CD4-positive, alpha-beta T cell treated with Interleukin-15 for 1 hour (primary cell): ENCODE measurements around the gene CCDC47.

ENCODE experiments used
- DNase-seq: peaks from one replicate; pipeline ENCODE4 v3.0.0-alpha.2; 2020

The CCDC47 gene

DNA sequence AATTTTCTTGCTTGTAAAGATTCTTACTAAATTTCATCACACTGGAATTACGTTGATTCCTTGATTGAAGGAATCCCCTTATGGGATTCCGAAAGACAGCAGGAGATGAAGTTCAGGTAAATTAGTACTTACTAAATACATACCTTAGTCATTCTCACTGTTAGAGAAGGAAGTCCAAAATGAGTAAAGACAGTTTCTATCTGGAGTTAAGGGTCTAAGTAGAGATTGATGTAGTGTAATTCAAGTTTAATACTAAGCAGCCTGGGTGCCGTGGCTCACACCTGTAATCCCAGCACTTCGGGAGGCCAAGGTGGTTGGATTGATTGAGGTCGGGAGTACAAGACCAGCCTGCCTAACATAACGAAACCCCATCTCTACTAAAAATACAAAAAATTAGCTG lies 10.1 kb upstream of the CCDC47 start:
- no peak for DNase-seq

DNA sequence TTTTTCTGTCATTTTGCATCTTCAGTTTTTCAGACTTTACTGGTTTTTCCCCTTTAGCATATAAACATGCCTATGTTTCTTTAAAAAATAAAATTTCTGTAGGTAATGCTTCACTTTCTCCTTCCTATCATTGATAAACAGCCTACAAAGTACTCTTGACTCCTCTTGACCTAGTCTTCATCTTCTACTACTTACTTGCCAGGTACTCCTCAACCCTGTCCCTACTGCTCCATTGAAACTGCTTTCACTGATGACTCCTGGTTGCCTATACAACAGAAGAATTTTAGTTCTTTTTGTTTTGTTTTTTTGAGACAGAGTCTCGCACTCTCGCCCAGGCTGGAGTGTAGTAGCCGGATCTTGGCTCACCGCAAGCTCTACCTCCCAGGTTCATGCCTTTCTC lies 7.5 kb upstream of the CCDC47 start:
- no peak for DNase-seq

DNA sequence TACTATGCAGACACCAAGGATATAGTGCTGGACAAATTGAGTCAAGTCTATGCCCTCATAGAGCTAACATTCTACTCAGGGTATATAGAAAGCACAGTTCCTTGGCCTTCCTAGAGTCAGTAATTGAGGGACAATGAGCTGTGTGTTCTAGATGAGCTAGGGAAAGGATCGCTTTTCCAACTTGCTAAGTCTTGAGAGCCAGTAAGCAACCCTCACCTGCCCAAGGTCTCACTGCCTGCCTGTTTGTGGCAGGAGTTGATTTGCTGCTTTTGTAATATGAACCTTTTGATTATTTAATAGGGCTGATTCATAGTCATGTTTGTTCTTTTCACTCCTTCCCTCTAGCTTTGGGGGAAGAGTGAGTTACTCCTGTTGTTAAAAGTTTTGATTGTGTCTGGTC lies 7.1 kb upstream of the CCDC47 start:
- DNase-seq, result no peak

DNA sequence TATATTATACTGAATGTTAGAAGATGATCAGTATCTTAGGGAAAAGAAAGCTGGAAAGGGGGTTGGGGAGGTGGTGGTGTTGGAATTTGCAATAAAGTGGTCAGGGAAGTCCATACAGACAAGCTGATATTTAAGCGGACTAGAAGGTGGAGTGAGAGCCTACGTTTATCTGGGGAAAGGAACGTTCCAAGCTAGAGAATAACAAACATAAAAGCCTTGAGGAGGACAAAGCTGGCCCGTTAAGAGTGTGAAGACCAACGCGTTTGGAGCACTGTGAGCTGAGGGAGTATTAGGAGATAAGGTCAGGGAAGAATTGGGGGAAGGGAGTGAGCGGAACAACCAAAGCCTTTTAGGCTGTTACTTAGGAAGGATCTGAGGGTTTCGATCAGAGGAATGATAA lies 2.0 kb upstream of the CCDC47 start:
- no peak for DNase-seq

DNA sequence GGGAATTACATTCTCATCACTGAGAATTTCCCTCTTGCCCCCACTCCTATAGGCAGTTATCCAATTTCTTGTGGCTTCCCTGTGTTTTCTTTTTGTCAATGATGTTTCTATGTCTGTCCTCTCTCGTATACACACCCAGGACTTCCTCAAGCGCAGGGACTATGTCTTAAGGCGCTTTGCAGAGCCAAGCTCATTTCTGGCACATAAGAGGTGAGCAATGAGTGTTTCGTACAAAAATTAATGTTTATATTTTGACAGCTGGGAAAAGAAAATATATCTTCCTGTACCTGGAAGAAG lies 1.5 kb upstream of the CCDC47 start:
- no peak for DNase-seq

DNA sequence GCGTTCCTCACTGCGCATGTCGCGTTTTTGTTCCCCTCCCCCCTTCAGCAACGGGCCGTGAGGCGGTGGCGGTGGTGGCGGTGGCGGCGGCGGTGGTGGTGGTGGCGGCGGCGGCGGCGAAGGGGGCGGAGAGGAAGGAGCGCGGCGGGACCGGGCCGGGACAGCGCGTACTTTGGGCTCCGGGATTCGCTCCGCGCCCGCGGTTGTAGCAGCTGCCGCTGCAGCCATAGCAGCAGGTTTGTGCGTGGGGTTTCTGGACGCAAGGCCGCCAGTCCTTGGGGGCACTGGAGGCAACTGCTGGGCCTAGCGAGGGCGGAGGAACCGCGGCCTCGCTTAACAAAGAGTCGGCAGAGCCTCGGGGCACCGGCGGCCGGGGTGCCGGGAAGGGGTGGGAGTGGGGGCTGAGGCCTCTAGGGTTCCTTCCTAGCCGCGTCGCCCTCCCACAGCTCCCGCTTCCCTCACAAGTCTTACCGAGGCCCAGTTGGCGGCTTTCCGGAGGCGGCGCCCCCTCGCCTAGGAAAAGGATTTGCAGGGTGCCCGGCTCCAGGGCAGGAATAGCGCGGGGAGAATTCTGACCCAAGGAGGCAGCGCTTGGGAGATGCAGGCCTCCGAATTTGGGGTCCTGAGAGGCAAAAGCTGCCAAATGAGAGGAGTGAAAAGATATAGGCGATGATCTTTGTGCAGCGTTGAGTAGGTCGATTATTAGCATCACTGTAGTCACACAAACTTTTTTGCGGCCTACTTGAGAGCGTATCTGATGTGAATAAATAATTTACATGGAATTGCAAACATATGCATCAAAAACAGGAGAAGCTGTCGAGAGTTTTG lies 958 bp upstream of the CCDC47 start, which contains the start of gene DDX42:
TSS of gene DDX42 (plus strand) at position 30 of the 828 bp plus-strand sequence. CDS start 12,880 bp downstream, outside the sequence.
- DNase-seq, result no peak

GRCh38 chr17:63772801-63773271 lies 561 bp downstream of the CCDC47 start:
- DNase-seq, result no peak

GRCh38 chr17:63768433-63768832 lies 5.0 kb downstream of the CCDC47 start:
- no peak for DNase-seq

DNA sequence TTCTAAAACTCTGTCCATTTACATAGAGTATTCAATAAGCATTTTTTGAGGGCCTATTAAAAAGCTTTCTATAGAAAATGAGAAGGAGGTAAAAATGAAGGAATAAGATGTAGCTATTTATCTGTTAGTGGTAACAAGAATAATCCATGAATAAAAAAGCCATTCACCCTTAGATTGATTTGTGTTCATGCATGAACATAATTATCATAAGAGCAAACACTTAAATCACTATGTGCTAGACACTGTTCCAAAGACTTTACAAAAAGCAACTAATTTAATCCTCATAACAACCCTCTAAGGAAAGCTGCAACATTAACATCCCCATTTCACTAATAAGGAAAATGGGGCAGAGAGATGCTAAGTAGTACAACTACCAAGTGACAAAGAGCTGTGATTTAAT lies 6.6 kb downstream of the CCDC47 start:
- DNase-seq, result no peak

DNA sequence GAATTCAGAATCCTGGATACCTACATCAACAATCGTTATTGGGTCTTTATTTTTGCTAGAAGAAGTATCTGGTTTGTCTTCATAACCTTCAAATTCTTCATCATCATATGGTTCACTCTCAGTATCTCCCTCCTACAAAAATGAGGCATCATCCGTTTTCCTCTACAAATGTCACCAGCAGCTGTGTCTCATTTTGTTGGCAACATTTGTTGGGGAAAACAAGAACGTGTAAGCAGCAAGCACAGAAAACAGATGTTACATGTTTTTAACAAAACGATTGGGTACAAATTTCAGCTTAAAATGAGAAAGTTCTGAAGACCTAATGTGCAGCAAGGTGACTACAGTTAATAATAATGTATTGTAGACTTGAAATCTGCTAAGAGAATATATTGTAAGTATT lies 8.7 kb downstream of the CCDC47 start:
- DNase-seq, result no peak

DNA sequence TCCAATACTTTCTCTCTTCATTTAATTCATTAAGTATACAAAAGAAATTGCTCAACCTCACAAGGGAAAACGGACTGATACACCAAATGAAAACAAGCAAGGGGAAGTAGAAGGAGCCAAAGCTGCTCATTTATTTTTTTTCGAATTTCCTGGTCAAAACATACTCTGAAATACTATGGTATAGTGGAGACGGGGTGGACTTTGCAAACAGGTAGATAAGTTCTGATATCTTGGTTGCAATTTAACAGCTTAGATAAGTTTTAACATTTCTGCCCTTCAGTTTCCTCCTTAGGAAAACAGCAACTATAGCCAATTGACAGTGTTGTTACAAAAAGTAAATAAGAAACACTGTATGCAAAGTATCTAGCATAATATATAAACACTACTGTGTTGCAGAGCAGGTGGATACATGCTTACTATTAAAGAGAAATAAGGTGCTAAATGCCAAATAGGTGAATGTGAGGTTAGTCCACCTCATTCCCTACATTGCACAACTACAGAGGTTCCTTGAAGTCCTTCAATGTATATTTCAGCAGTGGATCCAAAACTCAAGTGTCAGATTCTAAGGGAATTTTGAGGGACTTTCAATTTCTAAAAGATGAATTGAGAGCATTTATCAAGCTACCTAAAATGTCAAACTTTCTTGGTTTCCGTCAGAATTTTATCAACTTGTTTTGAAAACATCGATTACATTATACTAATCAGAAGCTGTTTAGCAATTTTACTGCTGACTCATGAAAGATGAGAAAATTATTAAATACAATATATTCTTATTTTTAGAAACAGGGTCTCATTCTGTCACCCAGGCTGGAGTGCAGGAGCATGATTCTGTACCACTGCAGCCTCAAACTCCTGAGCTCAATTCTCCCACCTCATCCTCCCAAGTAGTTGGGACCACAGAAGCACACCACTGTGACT lies 11.0 kb downstream of the CCDC47 start:
- no peak for DNase-seq

DNA sequence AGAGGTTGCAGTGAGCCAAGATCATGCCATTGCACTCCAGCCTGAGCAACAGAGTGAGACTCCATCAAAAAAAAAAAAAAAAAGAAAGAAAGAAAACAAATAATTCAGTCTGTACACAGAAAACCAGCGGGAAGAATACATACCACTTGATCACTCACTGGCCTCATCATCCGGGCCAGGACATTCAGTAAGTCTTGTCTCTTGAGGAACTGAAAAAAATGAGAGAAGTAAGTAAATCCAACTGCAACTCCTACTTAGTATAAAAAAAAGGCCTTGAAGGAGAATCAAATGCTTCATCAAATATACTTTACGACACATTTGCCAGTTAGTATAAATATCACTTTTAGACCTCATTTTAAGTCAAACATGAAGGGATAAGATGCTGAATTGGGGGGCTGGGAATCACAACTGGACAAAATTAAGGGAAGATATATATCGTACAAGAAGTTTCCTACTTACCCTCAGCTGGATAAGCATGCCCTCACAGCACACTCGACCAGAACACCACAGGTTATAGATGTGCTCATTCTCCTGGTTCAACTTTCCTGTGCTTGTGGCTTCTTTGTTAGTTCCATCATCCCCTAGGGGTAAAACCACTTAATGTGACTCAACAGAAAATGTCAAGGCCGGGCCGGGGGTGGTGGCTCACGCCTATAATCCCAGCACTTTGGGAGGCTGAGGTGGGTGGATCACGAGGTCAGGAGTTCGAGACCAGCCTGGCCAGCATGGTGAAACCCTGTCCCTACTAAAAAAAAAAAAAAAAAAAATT lies 12.4 kb downstream of the CCDC47 start:
- DNase-seq, result no peak

DNA sequence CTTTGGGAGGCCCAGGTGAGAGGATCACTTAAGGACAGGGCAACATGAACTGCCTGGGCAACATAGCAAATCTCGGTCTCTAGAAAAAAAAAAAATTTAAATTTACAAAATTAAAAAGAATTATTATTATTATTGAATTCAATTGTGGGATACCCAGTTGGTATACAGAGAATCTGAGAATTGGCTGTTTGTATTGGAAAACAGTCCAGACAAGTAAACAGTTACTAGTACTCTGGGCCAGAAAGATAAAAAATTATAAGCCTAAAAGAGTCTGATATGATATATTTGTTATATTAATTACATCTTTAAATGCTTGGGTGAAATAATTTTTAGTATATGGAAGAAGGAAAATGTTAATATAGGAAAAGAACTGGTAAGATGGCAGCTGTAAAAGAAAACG lies 15.0 kb downstream of the CCDC47 start:
- DNase-seq, result no peak

DNA sequence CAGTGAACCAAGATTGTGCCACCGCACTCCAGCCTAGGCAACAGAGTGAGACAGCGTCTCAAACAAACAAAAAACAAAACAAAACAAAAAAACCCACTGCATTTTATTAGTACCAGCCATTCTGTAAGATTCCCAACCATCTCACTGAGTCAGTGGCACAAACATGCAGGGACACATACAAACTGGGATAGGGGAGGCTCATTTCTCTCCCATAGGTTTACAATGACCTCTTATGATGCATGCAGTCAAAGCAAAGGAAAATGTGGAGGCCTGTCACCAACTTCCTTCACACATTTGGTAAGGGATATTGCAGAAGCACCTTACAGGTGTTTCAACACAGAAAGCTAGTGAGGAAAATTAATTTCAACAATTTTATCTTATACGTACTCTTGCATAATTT lies 19.4 kb downstream of the CCDC47 start:
- DNase-seq, result no peak

DNA sequence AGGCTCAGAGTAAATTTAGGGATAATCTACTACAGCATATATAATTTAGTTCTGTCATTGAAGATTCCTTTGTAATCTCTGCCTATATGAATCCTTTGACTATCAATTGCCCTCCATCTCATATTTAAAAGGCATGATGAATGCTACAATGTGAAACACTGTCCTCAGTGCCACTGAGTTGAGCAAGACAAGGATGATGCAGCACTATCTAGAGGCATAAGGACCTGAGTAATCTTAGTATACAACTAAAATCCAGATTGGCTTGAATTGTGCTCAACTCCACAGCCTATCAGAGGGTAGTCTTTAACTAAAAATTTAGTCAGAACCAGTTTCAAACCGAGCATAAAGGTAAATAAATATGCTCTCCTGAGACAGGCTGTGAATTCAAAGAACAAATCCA lies 20.2 kb downstream of the CCDC47 start:
- no peak for DNase-seq

- DNase-seq, result no peak
These were observed 20.7 kb downstream of the CCDC47 start for GRCh38 chr17:63752707-63753106.

DNA sequence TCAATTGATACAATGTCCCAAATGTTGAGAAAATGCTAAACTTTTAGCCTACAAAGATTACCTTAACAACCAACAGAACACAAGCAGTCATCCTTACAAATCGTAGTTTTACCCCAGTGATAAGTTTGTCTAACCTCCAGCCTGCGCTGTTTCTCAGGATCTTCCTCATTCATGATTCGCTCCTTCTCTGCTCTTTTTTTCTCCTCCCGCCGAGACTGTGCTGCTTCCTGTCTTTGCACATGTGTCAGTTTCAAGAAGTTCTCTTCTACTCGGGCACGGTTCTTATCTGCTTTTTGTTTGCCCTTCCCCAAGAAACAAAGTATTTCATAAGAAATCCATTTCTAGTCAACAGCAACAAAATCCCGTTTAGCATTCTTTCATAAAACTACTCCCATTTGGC lies 21.6 kb downstream of the CCDC47 start:
- peak; percentile 26 for DNase-seq

GRCh38 chr17:63741408-63742173 lies 31.8 kb downstream of the CCDC47 start, which contains the start of gene STRADA:
Gene STRADA (minus strand): TSS chr17:63741799. CDS start chr17:63728369, 13,430 bp downstream.
- peak; percentile 99 for DNase-seq

- DNase-seq, result no peak
These were observed 32.3 kb downstream of the CCDC47 start for GRCh38 chr17:63741143-63741407.

GRCh38 chr17:63740464-63741142 lies 32.8 kb downstream of the CCDC47 start:
- DNase-seq, result no peak

GRCh38 chr17:63735691-63736090 lies 37.7 kb downstream of the CCDC47 start:
- no peak for DNase-seq

DNA sequence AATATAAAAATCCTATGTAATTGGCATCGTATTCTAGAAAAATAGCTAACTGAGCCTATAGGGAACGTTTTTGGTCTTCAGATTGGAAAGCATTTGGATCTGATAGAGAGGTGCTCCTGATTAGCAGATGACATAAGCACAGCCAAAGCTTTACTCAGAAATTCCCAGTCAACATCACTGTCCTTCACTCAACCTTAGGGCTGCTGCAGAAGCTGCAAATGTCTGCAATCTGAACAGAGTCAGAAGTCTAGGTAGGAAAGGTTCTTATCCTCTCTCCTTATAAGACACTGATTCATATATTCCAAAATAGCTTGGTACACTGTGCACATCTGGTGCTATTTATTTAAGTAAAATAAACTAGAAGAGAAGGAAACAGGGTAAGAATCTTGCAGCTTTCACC lies 51.0 kb downstream of the CCDC47 start:
- DNase-seq, result no peak
